Activated T-helper 1 cell treated with anti-CD3 and anti-CD28 coated beads, Interleukin-12 subunit alpha, Interleukin-12 subunit beta, Interleukin-2, Interleukin-4 antibody, amounts not matched to agents 30 ng/mL and 10 ng/mL and 1 ng/mL, durations not matched to agents 14 hours and 24 hours and 36 hours (primary cell): ENCODE results near the gene ADH1A. TPM values are rescaled to one million over a fixed set of nuclear protein-coding genes. Genes with fewer than 3 reads are reported as not detected.
"Not testable (repeated sequence)": the region's sequence is repeated elsewhere in the genome, so short reads cannot be mapped to it uniquely, and the experiment has no call there.

ENCODE experiments used
- DNase-seq: peaks from one replicate; pipeline ENCODE4 v3.0.0; 2021; ENCODE audit warnings: low spot score
- H3K27ac Mint-ChIP-seq: one replicate; pipeline ENCODE4 v1.8.0; 2021; ENCODE audit warnings: mild to moderate bottlenecking, mixed read lengths
- H3K27me3 Mint-ChIP-seq: one replicate; pipeline ENCODE4 v1.8.0; 2022; ENCODE audit warnings: mild to moderate bottlenecking, moderate library complexity, mixed read lengths; ENCODE audit not compliant: insufficient read depth
- H3K36me3 Mint-ChIP-seq: one replicate; pipeline ENCODE4 v1.8.0; 2021; ENCODE audit warnings: low read depth, mixed read lengths
- H3K4me1 Mint-ChIP-seq: one replicate; pipeline ENCODE4 v1.8.0; 2021; ENCODE audit warnings: low read depth, mixed read lengths
- H3K4me3 Mint-ChIP-seq: one replicate; pipeline ENCODE4 v1.8.0; 2021; ENCODE audit warnings: mild to moderate bottlenecking, moderate library complexity, mixed read lengths
- H3K9me3 Mint-ChIP-seq: one replicate; pipeline ENCODE4 v1.8.0; 2021; ENCODE audit warnings: mixed read lengths
- intact Hi-C: fragments of 100-400 bp; cut with micrococcal nuclease; formaldehyde crosslinking; loops from one replicate; pipeline ENCODE4 v1.15.1; 2024
- total RNA-seq: library from RNA; stranded (reverse); gene quantifications from 2 replicates; pipeline ENCODE4 v1.2.3, GENCODE V29; 2022

Gene ADH1A
- total RNA-seq = not detected in 2 replicates

DNA sequence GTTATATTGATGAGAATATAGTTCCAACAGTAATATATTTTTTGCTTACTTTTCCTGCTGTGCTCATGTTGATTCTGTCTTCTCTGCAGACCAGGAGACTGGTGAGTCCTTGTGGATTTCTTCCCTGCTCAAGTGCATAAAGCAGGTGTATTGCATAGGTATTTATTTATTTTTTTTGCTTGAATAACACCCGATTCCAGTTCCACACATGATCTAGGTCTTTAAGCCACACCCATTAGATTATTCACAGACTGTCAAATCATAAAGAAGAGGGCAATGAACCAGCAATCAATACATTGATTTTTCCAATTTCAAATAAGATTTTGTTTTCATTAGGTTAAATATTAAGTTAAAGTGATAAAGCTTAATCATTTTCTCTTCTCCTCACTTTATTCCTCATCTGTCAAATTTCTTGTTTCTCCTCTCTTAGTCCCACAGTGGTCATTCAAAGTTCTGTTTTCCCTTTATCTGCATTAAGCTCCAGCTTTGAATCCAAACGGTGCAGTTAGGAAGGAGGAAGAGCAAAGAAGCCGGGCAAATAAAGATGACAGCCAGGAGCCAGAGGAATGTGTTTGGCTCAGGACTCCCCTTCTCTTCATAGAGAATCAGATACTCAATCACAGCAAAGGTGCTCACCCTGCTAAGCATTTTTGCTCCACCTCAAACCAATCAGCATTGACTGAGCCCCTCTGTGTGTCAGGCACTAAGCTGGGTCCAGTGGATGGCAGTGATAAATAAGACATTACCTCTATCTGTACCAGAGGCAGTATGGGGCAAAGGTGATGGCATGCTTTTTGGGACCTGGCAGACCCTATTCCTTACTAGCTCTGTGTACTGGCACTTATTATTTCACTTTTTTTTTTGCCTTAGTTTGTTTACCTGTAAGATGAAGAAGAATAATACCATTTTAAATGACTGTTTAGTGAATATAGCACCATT is at the start of gene ADH1A:
ADH1A (minus strand) TSS at position 138 of the 939 bp plus-strand sequence; CDS start at position 67, 71 bp downstream.
- Mint-ChIP-seq H3K27me3 (no peaks in the 10 kb centered on the region), H3K36me3 (no peaks in the 10 kb centered on the region), H3K27ac (no peak within 1 kb of the TSS), H3K4me3 (no peak within 1 kb of the TSS), H3K4me1 (no peaks in the 10 kb centered on the region), H3K9me3 (peaks cover 6% of the 10 kb centered on the region)
- intact Hi-C loops = no loop called here
- DNase-seq = no peak

DNA sequence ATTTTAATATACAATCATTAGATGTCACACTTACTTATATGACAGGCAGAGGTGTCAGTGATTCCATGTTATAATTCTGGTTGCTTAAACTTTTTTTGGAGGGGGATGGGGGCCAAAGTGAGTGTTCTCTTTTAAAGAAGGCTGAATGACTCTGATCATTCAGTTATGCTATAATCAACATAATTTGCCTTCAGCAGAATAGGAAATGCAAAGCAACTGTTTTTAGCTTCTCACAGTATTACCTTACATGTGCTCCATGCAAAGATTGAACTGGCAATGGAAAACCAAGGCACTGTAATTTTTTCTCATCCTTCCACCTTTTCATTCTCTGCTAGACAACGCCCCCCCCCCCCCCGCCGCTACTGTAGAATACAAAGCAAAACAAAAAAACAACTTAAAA is 48.4 kb upstream of the ADH1A start:
- no peaks in the 10 kb centered on the region for H3K36me3 Mint-ChIP-seq

DNA sequence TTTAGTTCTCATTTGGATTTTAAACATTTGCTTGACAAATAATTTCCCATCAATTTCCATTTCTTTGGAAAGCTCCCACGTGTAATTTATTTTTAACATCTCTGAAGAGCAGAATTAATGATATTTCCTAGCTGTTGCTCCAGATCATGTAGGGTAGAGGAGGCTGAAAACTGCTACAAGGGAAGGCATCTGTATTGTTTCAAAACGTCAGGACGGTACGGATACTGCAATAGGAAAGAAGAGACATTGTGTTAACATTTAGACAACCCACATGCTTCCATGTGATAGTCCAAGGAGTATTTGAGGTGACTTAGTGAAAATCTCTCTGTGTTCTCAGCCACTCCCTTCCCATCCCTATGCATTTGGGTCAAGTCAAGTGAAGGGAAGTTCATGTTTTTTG is 45.8 kb upstream of the ADH1A start:
- intact Hi-C loops = no loop called here
- Mint-ChIP-seq H3K36me3 (no peaks in the 10 kb centered on the region), H3K9me3 (no peaks in the 10 kb centered on the region), H3K27me3 (no peaks in the 10 kb centered on the region), H3K4me1 (no peaks in the 10 kb centered on the region), H3K4me3 (no peak overlapping the region), H3K27ac (no peak overlapping the region)
- no peak for DNase-seq

More for the DNA sequence above, 48.4 kb upstream of the ADH1A start:
- no peak overlapping the region for H3K27ac Mint-ChIP-seq
- H3K9me3 Mint-ChIP-seq = no peaks in the 10 kb centered on the region
- H3K4me3 Mint-ChIP-seq = no peak overlapping the region
- no peak for DNase-seq
- intact Hi-C loops = no loop called here
- H3K27me3 Mint-ChIP-seq = no peaks in the 10 kb centered on the region
- H3K4me1 Mint-ChIP-seq = no peaks in the 10 kb centered on the region

DNA sequence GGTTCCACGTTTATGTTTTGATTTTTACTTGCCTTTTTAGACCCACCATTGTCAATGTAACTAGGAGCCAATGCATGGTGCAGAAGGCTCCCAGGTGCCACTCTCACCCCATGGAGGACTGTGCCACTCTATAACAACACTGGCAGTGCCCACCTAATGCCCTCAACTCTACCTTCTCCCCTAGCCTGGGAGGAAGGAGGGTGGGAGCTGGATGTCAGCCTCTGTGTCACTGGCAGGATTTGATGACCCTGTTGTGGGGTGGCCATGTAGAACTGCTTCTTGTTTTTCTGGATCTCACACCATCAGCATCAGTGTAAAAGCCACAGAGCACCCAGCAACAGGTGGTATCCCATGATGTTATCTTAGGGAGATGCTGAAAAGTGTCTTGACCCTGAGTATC is 44.1 kb upstream of the ADH1A start:
- no peaks in the 10 kb centered on the region for H3K36me3 Mint-ChIP-seq
- H3K9me3 Mint-ChIP-seq = no peaks in the 10 kb centered on the region
- no peak overlapping the region for H3K4me3 Mint-ChIP-seq
- H3K4me1 Mint-ChIP-seq = no peaks in the 10 kb centered on the region
- no peak for DNase-seq
- H3K27me3 Mint-ChIP-seq = no peaks in the 10 kb centered on the region
- H3K27ac Mint-ChIP-seq = no peak overlapping the region
- intact Hi-C loops = no loop called here

DNA sequence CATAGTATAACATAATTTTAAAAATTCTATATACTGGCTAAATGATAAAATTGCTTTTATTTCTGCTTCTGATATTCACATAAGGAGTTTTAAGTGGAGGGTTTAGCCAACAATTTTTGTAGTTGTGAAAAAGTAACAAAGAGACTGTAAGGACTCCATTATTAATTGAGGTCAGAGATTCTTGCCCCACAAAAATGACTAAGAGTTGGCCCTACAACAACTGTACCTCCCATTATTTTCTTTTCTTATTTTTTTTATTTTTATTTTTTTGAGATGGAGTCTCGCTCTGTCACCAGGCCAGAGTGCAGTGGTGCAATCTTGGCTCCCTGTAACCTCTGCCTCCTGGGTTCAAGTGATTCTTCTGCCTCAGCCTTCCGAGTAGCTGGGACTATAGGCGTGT is 39.9 kb upstream of the ADH1A start:
- no peak overlapping the region for H3K4me3 Mint-ChIP-seq
- H3K27ac Mint-ChIP-seq = no peak overlapping the region
- no peaks in the 10 kb centered on the region for H3K27me3 Mint-ChIP-seq
- no peaks in the 10 kb centered on the region for H3K9me3 Mint-ChIP-seq
- H3K4me1 Mint-ChIP-seq = no peaks in the 10 kb centered on the region
- DNase-seq = no peak
- intact Hi-C loops = no loop called here
- H3K36me3 Mint-ChIP-seq = no peaks in the 10 kb centered on the region

DNA sequence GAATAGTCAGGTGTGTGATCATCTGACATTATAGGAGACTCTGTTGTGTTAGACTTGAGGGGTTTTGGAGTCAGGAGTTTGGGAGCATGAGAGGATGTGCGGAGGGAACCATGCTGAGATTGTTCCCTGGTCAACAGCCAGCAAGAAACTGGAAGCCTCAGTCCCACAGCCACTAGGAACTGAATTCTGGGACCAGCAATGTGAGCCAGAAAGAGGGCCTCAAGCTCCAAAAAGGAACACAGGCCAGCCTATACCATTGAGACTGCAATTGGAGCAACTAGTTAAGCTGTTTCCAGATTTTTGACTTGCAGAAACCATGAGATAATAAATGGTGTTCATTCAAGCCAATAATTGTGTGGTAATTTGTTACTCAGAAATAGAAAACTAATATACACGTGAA is 39.1 kb upstream of the ADH1A start:
- intact Hi-C loops = no loop called here
- H3K4me3 Mint-ChIP-seq = no peak overlapping the region
- H3K27me3 Mint-ChIP-seq = no peaks in the 10 kb centered on the region
- no peaks in the 10 kb centered on the region for H3K4me1 Mint-ChIP-seq
- H3K9me3 Mint-ChIP-seq = no peaks in the 10 kb centered on the region
- no peaks in the 10 kb centered on the region for H3K36me3 Mint-ChIP-seq
- no peak for DNase-seq
- H3K27ac Mint-ChIP-seq = no peak overlapping the region

DNA sequence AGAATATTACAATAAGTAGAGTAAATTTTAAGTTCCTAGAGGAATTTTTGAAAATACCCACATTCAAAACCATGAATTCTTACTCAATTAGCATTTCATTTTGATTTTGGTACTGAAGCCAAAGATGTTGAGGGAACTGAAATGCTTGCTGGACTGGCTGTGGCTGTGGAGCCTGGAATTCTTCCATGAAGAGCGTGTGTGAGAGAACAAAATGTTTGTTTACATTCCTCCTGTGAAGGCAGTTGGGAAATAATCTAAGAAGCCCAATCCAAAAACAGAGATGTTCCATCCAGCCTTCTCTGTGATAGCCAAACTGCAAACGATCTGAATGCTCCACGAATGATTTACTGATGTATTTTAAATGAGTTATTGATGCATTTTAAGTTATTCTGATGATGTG is 34.2 kb upstream of the ADH1A start:
- Mint-ChIP-seq H3K27ac (no peak overlapping the region), H3K36me3 (no peaks in the 10 kb centered on the region), H3K27me3 (no peaks in the 10 kb centered on the region), H3K4me1 (no peaks in the 10 kb centered on the region), H3K9me3 (no peaks in the 10 kb centered on the region), H3K4me3 (no peak overlapping the region)
- intact Hi-C loops = no loop called here
- DNase-seq = no peak

DNA sequence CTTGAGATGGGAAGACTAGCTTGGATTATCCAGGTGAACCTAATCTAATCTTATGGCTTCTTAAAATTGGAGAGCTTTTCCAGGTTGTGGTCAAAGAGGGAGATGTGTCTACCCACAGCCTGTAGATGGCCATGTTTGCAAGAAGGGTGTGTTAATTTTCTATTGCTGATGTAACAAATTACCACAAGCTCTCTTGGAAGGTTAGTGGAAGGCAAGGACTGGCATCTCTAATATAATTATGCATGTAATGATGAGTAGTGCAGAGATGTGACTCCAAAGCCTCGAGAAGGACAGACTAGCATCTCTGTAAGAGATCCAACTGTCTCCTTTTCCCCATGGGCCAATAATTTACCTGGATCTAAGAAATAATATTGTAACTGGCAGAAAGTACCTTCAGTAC is 33.6 kb upstream of the ADH1A start:
- intact Hi-C loops = no loop called here
- Mint-ChIP-seq H3K27ac (no peak overlapping the region), H3K4me1 (no peaks in the 10 kb centered on the region), H3K36me3 (no peaks in the 10 kb centered on the region), H3K4me3 (no peak overlapping the region), H3K27me3 (no peaks in the 10 kb centered on the region), H3K9me3 (no peaks in the 10 kb centered on the region)
- no peak for DNase-seq

DNA sequence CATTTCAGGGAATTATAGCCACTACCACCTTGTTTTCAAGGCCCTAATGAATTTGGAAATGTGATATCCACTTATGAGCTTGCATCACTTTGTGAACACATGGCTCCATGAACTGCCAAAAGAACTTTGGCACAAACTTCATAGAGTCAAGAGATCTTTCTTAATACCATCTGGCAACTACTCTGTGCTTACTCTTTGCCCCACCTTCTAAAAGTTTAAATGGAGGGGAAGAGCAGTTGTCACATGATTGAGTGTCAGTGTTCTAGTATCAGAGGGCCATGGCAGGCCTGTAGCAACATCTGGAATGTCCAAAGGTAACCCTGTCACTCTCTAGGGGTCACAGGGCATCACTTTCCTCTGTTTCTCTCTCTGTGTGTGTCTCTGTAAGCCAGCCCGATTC is 33.0 kb upstream of the ADH1A start:
- Mint-ChIP-seq H3K4me3 (no peak overlapping the region), H3K36me3 (no peaks in the 10 kb centered on the region), H3K4me1 (no peaks in the 10 kb centered on the region), H3K27ac (no peak overlapping the region), H3K27me3 (no peaks in the 10 kb centered on the region), H3K9me3 (no peaks in the 10 kb centered on the region)
- DNase-seq = no peak
- intact Hi-C loops = no loop called here

DNA sequence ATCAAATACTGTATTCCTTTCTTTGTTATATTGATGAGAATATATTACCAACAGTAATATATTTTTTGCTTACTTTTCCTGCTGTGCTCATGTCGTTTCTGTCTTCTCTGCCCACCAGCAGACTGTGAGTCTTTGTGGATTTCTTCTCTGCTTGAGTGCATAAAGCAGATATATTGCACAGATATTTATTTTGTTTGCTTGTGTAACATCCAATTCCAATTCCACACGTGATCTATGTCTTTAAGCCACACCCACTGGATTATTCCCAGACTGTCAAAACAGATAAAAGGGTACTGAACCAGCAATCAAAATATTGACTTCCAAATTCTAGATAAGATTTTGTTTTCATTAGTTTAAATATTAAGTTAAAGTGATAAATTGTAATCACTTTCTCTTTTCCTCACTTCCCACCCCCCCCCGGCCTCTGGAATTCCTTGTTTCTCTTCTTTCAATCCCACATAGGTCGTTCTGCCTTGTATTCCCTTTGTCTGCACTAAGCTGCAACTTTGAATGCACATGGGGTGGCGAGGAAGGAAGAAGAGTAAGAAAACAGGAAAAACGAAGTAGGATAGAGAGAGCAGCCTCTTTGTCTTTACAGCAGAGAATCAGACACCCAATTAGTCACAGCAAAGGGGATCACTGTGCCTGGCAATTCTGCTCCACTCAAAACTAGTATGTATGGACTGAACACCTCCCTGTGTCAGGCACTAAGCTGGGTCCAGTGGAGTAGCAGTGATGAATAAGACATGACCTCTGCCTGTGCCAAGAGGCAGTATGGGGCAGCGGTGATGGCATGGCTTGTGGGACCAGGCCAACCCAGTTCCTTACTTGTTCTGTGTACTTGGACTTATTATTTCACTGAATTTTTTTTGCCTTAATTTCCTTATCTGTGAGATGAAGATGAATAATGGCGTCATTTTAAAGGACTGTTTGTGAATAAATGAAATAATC is 30.7 kb upstream of the ADH1A start, which contains the start of gene ADH1B:
ADH1B (minus strand) TSS at position 161 of the 951 bp plus-strand sequence; CDS start at position 91, 70 bp downstream.
- H3K4me1 Mint-ChIP-seq = no peaks in the 10 kb centered on the region
- no peak within 1 kb of the TSS for H3K4me3 Mint-ChIP-seq
- H3K36me3 Mint-ChIP-seq = no peaks in the 10 kb centered on the region
- H3K27me3 Mint-ChIP-seq = no peaks in the 10 kb centered on the region
- H3K27ac Mint-ChIP-seq = no peak within 1 kb of the TSS
- DNase-seq = no peak
- intact Hi-C loops = no loop called here
- H3K9me3 Mint-ChIP-seq = no peaks in the 10 kb centered on the region

DNA sequence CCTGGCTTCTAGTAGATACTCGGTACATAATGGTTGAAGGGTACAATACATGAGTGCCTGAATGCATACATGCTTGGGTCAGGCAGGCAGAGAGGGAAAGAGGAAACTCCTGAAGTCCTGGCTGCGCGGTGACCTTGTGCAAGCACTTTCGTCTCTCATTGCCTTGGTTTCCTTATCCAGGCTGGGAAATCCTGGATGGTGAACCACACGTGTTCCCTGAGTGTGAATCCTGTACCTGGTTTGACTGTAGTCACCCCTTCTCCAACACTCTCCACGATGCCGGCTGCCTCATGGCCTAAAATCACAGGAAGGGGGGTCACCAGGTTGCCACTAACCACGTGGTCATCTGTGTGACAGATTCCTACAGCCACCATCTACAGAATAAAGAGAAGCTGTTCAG is 27.0 kb upstream of the ADH1A start:
- H3K4me3 Mint-ChIP-seq, H3K4me1 Mint-ChIP-seq, H3K9me3 Mint-ChIP-seq, H3K36me3 Mint-ChIP-seq, H3K27ac Mint-ChIP-seq, DNase-seq, intact Hi-C loops, H3K27me3 Mint-ChIP-seq: not testable (repeated sequence)

DNA sequence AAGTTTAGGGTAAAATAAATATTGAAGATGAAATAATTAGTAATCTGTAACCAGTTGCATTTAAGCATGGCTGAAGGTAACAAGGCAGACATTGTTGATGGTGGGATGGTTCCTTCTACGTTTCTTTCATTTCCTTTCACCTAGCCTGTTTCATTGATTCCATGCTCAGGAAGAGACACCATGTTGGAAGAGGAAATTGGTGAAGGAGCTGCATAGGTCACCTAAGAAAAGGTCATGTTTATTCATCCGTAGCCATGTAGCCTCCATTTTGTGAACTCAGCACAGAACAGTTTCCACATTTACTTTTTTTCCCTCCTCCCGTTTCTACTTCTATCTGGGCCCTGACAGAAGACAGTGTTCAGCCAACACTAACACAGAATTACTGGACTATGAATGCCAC is 26.6 kb upstream of the ADH1A start:
- DNase-seq = no peak
- Mint-ChIP-seq H3K9me3 (no peaks in the 10 kb centered on the region), H3K27ac (no peak overlapping the region), H3K36me3 (no peaks in the 10 kb centered on the region), H3K4me1 (no peaks in the 10 kb centered on the region), H3K27me3 (no peaks in the 10 kb centered on the region), H3K4me3 (no peak overlapping the region)
- intact Hi-C loops = no loop called here

DNA sequence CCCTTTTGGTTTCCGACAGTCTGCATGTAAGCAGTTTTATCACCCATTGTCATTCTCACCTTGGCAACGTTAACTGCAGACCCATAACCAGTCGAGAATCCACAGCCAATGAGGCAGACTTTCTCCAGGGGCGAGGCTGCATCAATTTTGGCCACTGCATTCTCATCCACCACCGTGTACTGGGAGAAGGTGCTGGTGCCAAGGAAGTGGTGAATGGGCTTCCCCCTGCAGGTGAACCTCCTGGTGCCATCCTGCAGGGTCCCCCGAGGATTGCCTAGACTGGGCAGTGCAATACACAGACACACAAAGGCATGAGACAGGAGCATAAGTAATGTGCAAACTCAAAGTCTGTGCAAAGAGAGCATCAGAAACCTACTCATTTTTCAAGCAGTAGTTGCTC is 25.1 kb upstream of the ADH1A start:
- DNase-seq = no peak
- Mint-ChIP-seq H3K27ac (no peak overlapping the region), H3K4me1 (no peaks in the 10 kb centered on the region), H3K27me3 (no peaks in the 10 kb centered on the region), H3K9me3 (no peaks in the 10 kb centered on the region), H3K4me3 (no peak overlapping the region), H3K36me3 (no peaks in the 10 kb centered on the region)
- intact Hi-C loops = no loop called here
